B cell (primary cell): Measurements from ENCODE around the gene RFC1. TPM values are rescaled to one million over a fixed set of nuclear protein-coding genes. Genes with fewer than 3 reads are reported as not detected.
A peak's percentile ranks its signal among the peaks of the same experiment; 100 is the strongest.

ENCODE experiments used
- ATAC-seq: fragments of 200-7000 bp; cut with Tn5 transposase; one replicate; pipeline ENCODE4 v1.10.0; 2021; ENCODE audit warnings: low read depth, mild to moderate bottlenecking, moderate number of reproducible peaks, moderate library complexity
- CTCF ChIA-PET: fragments of 350-600 bp; sonication (Branson Sonifier 250); formaldehyde crosslinking; loops from one replicate; lab custom pipeline; 2021; ENCODE audit warnings: antibody characterized with exemption, inconsistent platforms; lab: Charles Lee
- POLR2A ChIA-PET: fragments of 350-600 bp; sonication (Branson Sonifier 250); formaldehyde crosslinking; loops from one replicate; lab custom pipeline; 2021; ENCODE audit warnings: antibody characterized with exemption; lab: Charles Lee
- DNase-seq: peaks from one replicate; pipeline ENCODE4 v3.0.0; 2013
- H2AFZ ChIP-seq: 2 replicates; pipeline ENCODE4 v1.6.1; 2012; ENCODE audit warnings: mild to moderate bottlenecking, low read depth, low read length; ENCODE audit not compliant: insufficient read depth, poor library complexity, severe bottlenecking
- H3K27ac ChIP-seq, 2 donors: 1 replicate in 1 of 2; 2 replicates in 1 of 2; pipeline ENCODE4 v1.5.1; 2012 to 2013; ENCODE audit warnings: low read length in 2 of 2, mild to moderate bottlenecking in 2 of 2, moderate library complexity in 1 of 2
- H3K27me3 ChIP-seq, 4 experiments: fragments of 200-600 bp in 1 of 4; sonication (generic) in 1 of 4; replicated peaks in 1 of 4; 1 replicate in 2 of 4; 2 replicates in 2 of 4; pipeline versions ENCODE4 v1.6.1 to v1.7.0; 2013 to 2016; ENCODE audit warnings: low read length in 3 of 4, mild to moderate bottlenecking in 2 of 4, mixed read lengths in 1 of 4, moderate library complexity in 1 of 4; ENCODE audit not compliant: insufficient read depth in 4 of 4, control insufficient read depth in 3 of 4; ENCODE audit errors: control extremely low read depth in 1 of 4
- H3K36me3 ChIP-seq, 2 experiments: replicated peaks in 1 of 2; 1 replicate in 1 of 2; 2 replicates in 1 of 2; pipeline versions ENCODE4 v1.6.1 to v1.7.1; 2013; ENCODE audit warnings: low read length in 1 of 2; ENCODE audit not compliant: insufficient read depth in 2 of 2, control insufficient read depth in 1 of 2; ENCODE audit errors: control extremely low read depth in 1 of 2, extremely low read depth in 1 of 2
- H3K4me1 ChIP-seq, 2 donors: fragments of 200-600 bp in 1 of 2; sonication (generic) in 1 of 2; 1 replicate in 1 of 2; 2 replicates in 1 of 2; pipeline versions ENCODE4 v1.5.1 to v1.6.1; 2013 to 2017; ENCODE audit warnings: low read length in 2 of 2; ENCODE audit not compliant: control insufficient read depth in 2 of 2, insufficient read depth in 2 of 2
- H3K4me2 ChIP-seq: replicated peaks from 2 replicates; pipeline ENCODE3; 2012; ENCODE audit warnings: mild to moderate bottlenecking, low read depth, low read length; ENCODE audit not compliant: poor library complexity, severe bottlenecking
- H3K4me3 ChIP-seq, 5 experiments: fragments of 200-600 bp in 1 of 5; sonication (generic) in 1 of 5; 1 replicate in 3 of 5; 2 replicates in 2 of 5; pipeline versions ENCODE4 v1.5.1 to v1.7.0; 2011 to 2016; ENCODE audit warnings: low read length in 4 of 5, mild to moderate bottlenecking in 4 of 5, low read depth in 2 of 5, control low read depth in 1 of 5, moderate library complexity in 1 of 5; ENCODE audit not compliant: insufficient read depth in 1 of 5; ENCODE audit errors: control extremely low read depth in 1 of 5, extremely low read depth in 1 of 5
- H3K79me2 ChIP-seq: fragments of 200-600 bp; sonication (generic); one replicate; pipeline ENCODE4 v1.6.0; 2016; ENCODE audit warnings: low read length; ENCODE audit not compliant: control insufficient read depth, insufficient read depth
- H3K9ac ChIP-seq: fragments of 200-600 bp; sonication (generic); 2 replicates; pipeline ENCODE4 v1.6.1; 2017; ENCODE audit warnings: mild to moderate bottlenecking, low read length, moderate library complexity
- H3K9me3 ChIP-seq, 3 donors: one replicate each; pipeline versions ENCODE4 v1.6.1 to v1.7.1; 2013; ENCODE audit warnings: low read length in 2 of 3; ENCODE audit not compliant: control insufficient read depth in 2 of 3, insufficient read depth in 1 of 3; ENCODE audit errors: control extremely low read depth in 1 of 3
- H4K20me1 ChIP-seq: 2 replicates; pipeline ENCODE4 v1.6.0; 2012; ENCODE audit warnings: mild to moderate bottlenecking, low read length; ENCODE audit not compliant: insufficient read depth, control insufficient read depth, poor library complexity, severe bottlenecking
- H3K27ac Mint-ChIP-seq: one replicate; pipeline ENCODE4 v1.8.0; 2021; ENCODE audit warnings: mixed read lengths
- H3K27me3 Mint-ChIP-seq: one replicate; pipeline ENCODE4 v1.8.0; 2021; ENCODE audit warnings: mixed read lengths
- H3K4me1 Mint-ChIP-seq: one replicate; pipeline ENCODE4 v1.8.0; 2021; ENCODE audit warnings: mixed read lengths
- H3K4me3 Mint-ChIP-seq: one replicate; pipeline ENCODE4 v1.8.0; 2021; ENCODE audit warnings: mixed read lengths
- H3K9me3 Mint-ChIP-seq: one replicate; pipeline ENCODE4 v1.8.0; 2022; ENCODE audit warnings: mixed read lengths; ENCODE audit not compliant: insufficient read depth
- EZH2 ChIP-seq: IDR thresholded peaks from 2 replicates; pipeline ENCODE4 v1.6.1; 2012; ENCODE audit warnings: borderline replicate concordance, low read depth, mild to moderate bottlenecking, moderate library complexity, low read length; ENCODE audit not compliant: insufficient read depth, poor library complexity, severe bottlenecking
- WGBS: methylation state at CpG from one replicate; pipeline ENCODE4 v1.1.5; 2013; ENCODE audit warnings: missing lambda C conversion rate; ENCODE audit not compliant: insufficient coverage; 5-methylcytosine and 5-hydroxymethylcytosine counted together
- intact Hi-C: fragments of 100-400 bp; cut with micrococcal nuclease; formaldehyde crosslinking; loops from one replicate; pipeline ENCODE4 v1.10.0; 2022
- polyA plus RNA-seq: library from polyadenylated mRNA; depleted of rRNA; stranded (reverse); fragments of >200 nt; gene quantifications from 2 replicates; pipeline ENCODE4 v1.2.3, GENCODE V29; 2012
- total RNA-seq, 2 donors: library from RNA; stranded (reverse); fragments of 120-200 nt in 1 of 2; gene quantifications; 1 replicate in 1 of 2; 2 replicates in 1 of 2; pipeline versions ENCODE4 v1.2.3 to v1.2.4, GENCODE V29; 2013 to 2022
- TF ChIP-seq, protein P1 (sequence below): fragments of 200-600 bp; IDR thresholded peaks from one replicate; pipeline ENCODE4 v1.8.0; 2022; ENCODE audit warnings: antibody characterized with exemption, mild to moderate bottlenecking

Gene RFC1
- total and polyA plus RNA-seq, 2 donors (not counting 1 experiment from before 2014, with no cell fraction given) = 14.9 to 55.1 TPM

DNA sequence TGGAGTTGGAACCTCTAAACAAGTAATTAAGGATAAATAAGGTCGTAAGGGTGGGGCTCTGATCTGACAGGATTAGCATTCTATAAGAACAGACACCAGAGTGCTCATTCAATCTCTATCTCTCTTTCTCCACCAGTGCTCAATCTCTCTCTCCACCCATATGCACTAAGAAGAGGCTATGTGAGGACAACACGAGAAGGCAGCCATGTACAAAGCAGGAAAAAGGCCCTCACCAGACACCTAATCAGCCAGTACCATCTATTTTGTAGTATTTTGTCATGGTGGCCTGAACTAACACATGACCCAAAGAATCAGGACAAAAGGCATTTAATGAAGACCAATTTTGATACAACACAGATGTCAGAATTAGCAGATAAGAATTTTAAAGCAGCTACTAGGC is 16.8 kb downstream of the RFC1 start:
- no peak for TF ChIP-seq EZH2
- TF ChIP-seq, protein P1, sequence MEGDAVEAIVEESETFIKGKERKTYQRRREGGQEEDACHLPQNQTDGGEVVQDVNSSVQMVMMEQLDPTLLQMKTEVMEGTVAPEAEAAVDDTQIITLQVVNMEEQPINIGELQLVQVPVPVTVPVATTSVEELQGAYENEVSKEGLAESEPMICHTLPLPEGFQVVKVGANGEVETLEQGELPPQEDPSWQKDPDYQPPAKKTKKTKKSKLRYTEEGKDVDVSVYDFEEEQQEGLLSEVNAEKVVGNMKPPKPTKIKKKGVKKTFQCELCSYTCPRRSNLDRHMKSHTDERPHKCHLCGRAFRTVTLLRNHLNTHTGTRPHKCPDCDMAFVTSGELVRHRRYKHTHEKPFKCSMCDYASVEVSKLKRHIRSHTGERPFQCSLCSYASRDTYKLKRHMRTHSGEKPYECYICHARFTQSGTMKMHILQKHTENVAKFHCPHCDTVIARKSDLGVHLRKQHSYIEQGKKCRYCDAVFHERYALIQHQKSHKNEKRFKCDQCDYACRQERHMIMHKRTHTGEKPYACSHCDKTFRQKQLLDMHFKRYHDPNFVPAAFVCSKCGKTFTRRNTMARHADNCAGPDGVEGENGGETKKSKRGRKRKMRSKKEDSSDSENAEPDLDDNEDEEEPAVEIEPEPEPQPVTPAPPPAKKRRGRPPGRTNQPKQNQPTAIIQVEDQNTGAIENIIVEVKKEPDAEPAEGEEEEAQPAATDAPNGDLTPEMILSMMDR = no peak
- no peak for DNase-seq
- Mint-ChIP-seq H3K9me3 (no peaks in the 10 kb centered on the region), H3K4me3 (no peak overlapping the region), H3K4me1 (peaks cover 36% of the 10 kb centered on the region), H3K27ac (no peak overlapping the region), H3K27me3 (no peaks in the 10 kb centered on the region)
- no peak for ATAC-seq
- intact Hi-C loops = no loop called here
- peaks cover 95% of the 10 kb centered on the region for H3K79me2 ChIP-seq
- H3K27me3 ChIP-seq = no peaks in the 10 kb centered on the region
- H2AFZ ChIP-seq = no peak overlapping the region
- peaks cover 12 to 19% of the 10 kb centered on the region in 2 donors for H3K4me1 ChIP-seq
- ChIA-PET POLR2A (no interaction called here), CTCF (no interaction called here)
- peaks cover 31% of the 10 kb centered on the region for H4K20me1 ChIP-seq
- no peak overlapping the region for H3K4me3 ChIP-seq
- H3K9ac ChIP-seq = no peak overlapping the region
- no peak overlapping the region for H3K4me2 ChIP-seq
- peaks cover 0 to 5% (median 2%) of the 10 kb centered on the region in 3 donors for H3K9me3 ChIP-seq
- no CpG with 5 or more reads among the region's 2 CpGs for WGBS
- peaks cover 6 to 36% of the 10 kb centered on the region in 2 experiments for H3K36me3 ChIP-seq
- H3K27ac ChIP-seq = no peak overlapping the region

DNA sequence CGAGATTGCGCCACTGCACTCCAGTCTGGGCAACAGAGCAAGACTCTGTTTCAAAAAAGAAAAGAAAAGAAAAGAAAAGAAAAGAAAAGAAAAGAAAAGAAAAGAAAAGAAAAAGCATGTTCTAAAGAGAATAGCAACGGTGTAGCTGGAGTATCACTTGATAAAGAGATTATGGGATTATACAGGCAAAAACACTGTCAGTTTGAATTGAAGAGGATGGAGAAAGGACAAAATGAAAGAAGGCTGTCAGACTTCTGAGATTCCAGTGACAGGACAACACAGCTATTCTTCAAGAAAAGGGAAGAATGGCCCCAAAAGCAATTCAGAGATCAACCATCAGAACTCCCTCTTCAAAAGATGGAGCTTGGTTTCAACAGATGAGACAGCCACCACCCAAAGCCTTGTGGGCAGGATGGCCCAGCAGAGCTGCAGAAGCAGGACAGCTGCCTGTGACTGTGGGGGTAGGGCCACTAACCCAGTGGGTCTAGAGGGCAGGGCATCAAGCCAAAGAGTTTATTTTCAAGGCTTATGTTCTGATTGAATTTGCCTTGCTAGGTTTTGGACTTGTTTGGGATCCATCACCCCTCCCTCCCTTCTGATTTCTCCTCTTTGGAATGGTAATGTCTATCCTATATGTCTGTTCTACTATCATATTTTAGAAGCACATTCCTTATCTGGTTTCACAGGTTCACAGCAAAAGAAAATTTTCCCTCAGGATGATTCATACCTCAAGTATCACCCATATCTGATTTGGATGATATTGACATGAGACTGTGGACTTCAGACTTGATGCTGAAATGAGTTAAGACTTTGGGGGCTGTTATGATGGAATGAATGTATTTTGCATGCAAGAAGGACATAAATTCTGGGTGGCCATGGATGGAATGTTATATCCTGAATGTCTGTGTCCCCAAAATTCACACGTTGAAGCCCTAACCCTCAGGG is 17.5 kb downstream of the RFC1 start:
- DNase-seq = no peak

More for the DNA sequence above, 17.5 kb downstream of the RFC1 start:
- H3K9me3 Mint-ChIP-seq = no peaks in the 10 kb centered on the region
- intact Hi-C loops = no loop called here
- POLR2A ChIA-PET = no interaction called here
- H3K27ac ChIP-seq = no peak overlapping the region
- peaks cover 6 to 40% of the 10 kb centered on the region in 2 experiments for H3K36me3 ChIP-seq
- peaks cover 29% of the 10 kb centered on the region for H3K4me1 Mint-ChIP-seq
- H3K9me3 ChIP-seq = peaks cover 0 to 5% (median 2%) of the 10 kb centered on the region in 3 donors
- TF ChIP-seq, protein P1 = no peak
- TF ChIP-seq EZH2 = no peak
- CTCF ChIA-PET = no interaction called here
- H3K79me2 ChIP-seq = peaks cover 95% of the 10 kb centered on the region
- H2AFZ ChIP-seq = no peak overlapping the region
- no peak overlapping the region for H3K4me2 ChIP-seq
- no peak overlapping the region for H3K4me3 Mint-ChIP-seq
- H3K4me3 ChIP-seq = no peak overlapping the region
- 100% methylated on average over 3 of the region's 4 CpGs for WGBS
- H4K20me1 ChIP-seq = peaks cover 31% of the 10 kb centered on the region
- no peaks in the 10 kb centered on the region for H3K27me3 Mint-ChIP-seq
- no peak for ATAC-seq
- H3K4me1 ChIP-seq = peaks cover 6 to 12% of the 10 kb centered on the region in 2 donors
- no peaks in the 10 kb centered on the region for H3K27me3 ChIP-seq
- no peak overlapping the region for H3K9ac ChIP-seq
- H3K27ac Mint-ChIP-seq = peak overlapping the region; percentile 21
